Measurements from ENCODE around the gene FILIP1L.

FILIP1L gene

GRCh38 chr3:100144255-100144866 is 30.1 kb upstream of the FILIP1L start:
- Histone ChIP-seq H3K79me2 (ENCODE audit: insufficient read depth, low read length) (no peaks in the 10 kb centered on the region), H3K9ac (ENCODE audit: low read length) (no peak overlapping the region), H4K20me1 (ENCODE audit: low read depth, low read length) (no peaks in the 10 kb centered on the region), H3F3A (ENCODE audit: insufficient read depth) (no peaks in the 10 kb centered on the region), H3K4me2 (ENCODE audit: low read depth, low read length, poor library complexity, severe bottlenecking) (no peak overlapping the region), H3K36me3 (ENCODE audit: low read length) (0 out of 2 replicates have a peak, but pooled peaks cover 5% of the 10 kb centered on the region), H3K4me3 (ENCODE audit: insufficient read depth, low read length, poor library complexity, severe bottlenecking) (no peak overlapping the region), H3K9me2 (replicated peaks; ENCODE audit: insufficient read depth, low read length) (no peaks in the 10 kb centered on the region), H3K9me3 (ENCODE audit: insufficient read depth, low read length) (peaks cover 8% of the 10 kb centered on the region; the same call in 1 of the 2 replicates), H3K27me3 (ENCODE audit: low read length) (no peaks in the 10 kb centered on the region), H2AFZ (ENCODE audit: low read depth, low read length, severe bottlenecking) (no peak overlapping the region), H3K27ac (ENCODE audit: low read depth, low read length) (no peak overlapping the region)
- TF ChIP-seq EZH2phosphoT487 (conservative IDR thresholded peaks at IDR 0.05; ENCODE audit: low read length): no peak
- TF ChIP-seq CTCF (IDR thresholded peaks at IDR 0.05; ENCODE audit: insufficient read depth, low read length, poor library complexity, severe bottlenecking): no peak

GRCh38 chr3:100141586-100141985 is 27.3 kb upstream of the FILIP1L start:
- Histone ChIP-seq H3F3A (ENCODE audit: insufficient read depth) (no peaks in the 10 kb centered on the region), H3K9me2 (replicated peaks; ENCODE audit: insufficient read depth, low read length) (no peaks in the 10 kb centered on the region), H3K79me2 (ENCODE audit: insufficient read depth, low read length) (no peaks in the 10 kb centered on the region), H3K9me3 (ENCODE audit: insufficient read depth, low read length) (peaks cover 8% of the 10 kb centered on the region; the same call in 1 of the 2 replicates), H3K4me3 (ENCODE audit: insufficient read depth, low read length, poor library complexity, severe bottlenecking) (no peak overlapping the region), H4K20me1 (ENCODE audit: low read depth, low read length) (no peaks in the 10 kb centered on the region), H3K27me3 (ENCODE audit: low read length) (no peaks in the 10 kb centered on the region), H3K9ac (ENCODE audit: low read length) (no peak overlapping the region), H3K4me2 (ENCODE audit: low read depth, low read length, poor library complexity, severe bottlenecking) (no peak overlapping the region), H3K36me3 (ENCODE audit: low read length) (0 out of 2 replicates have a peak, but pooled peaks cover 5% of the 10 kb centered on the region), H3K27ac (ENCODE audit: low read depth, low read length) (no peak overlapping the region), H2AFZ (ENCODE audit: low read depth, low read length, severe bottlenecking) (no peak overlapping the region)
- TF ChIP-seq CTCF (IDR thresholded peaks at IDR 0.05; ENCODE audit: insufficient read depth, low read length, poor library complexity, severe bottlenecking) (no peak), EZH2phosphoT487 (conservative IDR thresholded peaks at IDR 0.05; ENCODE audit: low read length) (no peak)

GRCh38 chr3:100140976-100141375 is 26.7 kb upstream of the FILIP1L start:
- no peak overlapping the region for H3K4me2 ChIP-seq (ENCODE audit: low read depth, low read length, poor library complexity, severe bottlenecking)
- TF ChIP-seq EZH2phosphoT487 (conservative IDR thresholded peaks at IDR 0.05; ENCODE audit: low read length): no peak
- no peak for TF ChIP-seq CTCF (IDR thresholded peaks at IDR 0.05; ENCODE audit: insufficient read depth, low read length, poor library complexity, severe bottlenecking)
- peaks cover 8% of the 10 kb centered on the region; the same call in 1 of the 2 replicates for H3K9me3 ChIP-seq (ENCODE audit: insufficient read depth, low read length)
- H3K9me2 ChIP-seq (replicated peaks; ENCODE audit: insufficient read depth, low read length): no peaks in the 10 kb centered on the region
- H3K79me2 ChIP-seq (ENCODE audit: insufficient read depth, low read length): no peaks in the 10 kb centered on the region
- 0 out of 2 replicates have a peak, but pooled peaks cover 5% of the 10 kb centered on the region for H3K36me3 ChIP-seq (ENCODE audit: low read length)
- H2AFZ ChIP-seq (ENCODE audit: low read depth, low read length, severe bottlenecking): no peak overlapping the region
- H3K4me3 ChIP-seq (ENCODE audit: insufficient read depth, low read length, poor library complexity, severe bottlenecking): no peak overlapping the region
- no peaks in the 10 kb centered on the region for H3K27me3 ChIP-seq (ENCODE audit: low read length)
- no peak overlapping the region for H3K27ac ChIP-seq (ENCODE audit: low read depth, low read length)
- H3F3A ChIP-seq (ENCODE audit: insufficient read depth): no peaks in the 10 kb centered on the region
- H3K9ac ChIP-seq (ENCODE audit: low read length): no peak overlapping the region
- H4K20me1 ChIP-seq (ENCODE audit: low read depth, low read length): no peaks in the 10 kb centered on the region
